Astrocyte (in vitro differentiated cells and primary cell): ENCODE results near the gene ZEB2. TPM values are rescaled to one million over a fixed set of nuclear protein-coding genes. Genes with fewer than 3 reads are reported as not detected.

Experiments used
- DNase-seq: peaks from one replicate; pipeline ENCODE4 v3.0.0-alpha.2; 2010; ENCODE audit warnings: low read depth
- FAIRE-seq: peaks from 2 replicates; lab custom pipeline; 2011; peaks lifted over from hg19 to GRCh38; lab: Jason Lieb, UNC
- H2AFZ ChIP-seq: 2 replicates; pipeline ENCODE4 v1.6.0; 2012; ENCODE audit warnings: low read depth, low read length, inconsistent platforms
- H3K27ac ChIP-seq: 2 replicates; pipeline ENCODE4 v1.5.1; 2011; ENCODE audit warnings: low read depth, low read length, inconsistent platforms
- H3K27me3 ChIP-seq: 2 replicates; pipeline ENCODE4 v1.6.0; 2011; ENCODE audit warnings: low read length, inconsistent platforms; ENCODE audit not compliant: insufficient read depth
- H3K36me3 ChIP-seq: 2 replicates; pipeline ENCODE4 v1.5.1; 2011; ENCODE audit warnings: low read length, inconsistent platforms; ENCODE audit not compliant: insufficient read depth
- H3K4me1 ChIP-seq: 2 replicates; pipeline ENCODE4 v1.5.1; 2011; ENCODE audit warnings: low read length, inconsistent platforms; ENCODE audit not compliant: insufficient read depth
- H3K4me2 ChIP-seq: 2 replicates; pipeline ENCODE4 v1.6.0; 2012; ENCODE audit warnings: low read length, inconsistent platforms
- H3K4me3 ChIP-seq: 2 replicates; pipeline ENCODE4 v1.5.1; 2011; ENCODE audit warnings: low read depth, mild to moderate bottlenecking, low read length, inconsistent platforms; ENCODE audit not compliant: insufficient read depth
- H3K79me2 ChIP-seq: 2 replicates; pipeline ENCODE4 v1.6.0; 2012; ENCODE audit warnings: mild to moderate bottlenecking, low read length, inconsistent platforms; ENCODE audit not compliant: insufficient read depth
- H3K9ac ChIP-seq: 2 replicates; pipeline ENCODE4 v1.6.0; 2012; ENCODE audit warnings: mild to moderate bottlenecking, low read length, inconsistent platforms
- H3K9me3 ChIP-seq: 2 replicates; pipeline ENCODE4 v1.5.1; 2012; ENCODE audit warnings: low read depth, mild to moderate bottlenecking, low read length, inconsistent platforms; ENCODE audit not compliant: insufficient read depth
- H4K20me1 ChIP-seq: 2 replicates; pipeline ENCODE4 v1.6.0; 2012; ENCODE audit warnings: low read length, inconsistent platforms; ENCODE audit not compliant: insufficient read depth
- H3K27ac Mint-ChIP-seq: one replicate; pipeline ENCODE4 v1.8.0; 2021; ENCODE audit warnings: mild to moderate bottlenecking, mixed read lengths; ENCODE audit not compliant: unreplicated experiment
- H3K27me3 Mint-ChIP-seq: one replicate; pipeline ENCODE4 v1.8.0; 2021; ENCODE audit warnings: low read depth, mixed read lengths; ENCODE audit not compliant: unreplicated experiment
- H3K36me3 Mint-ChIP-seq: one replicate; pipeline ENCODE4 v1.8.0; 2021; ENCODE audit warnings: low read depth, mixed read lengths; ENCODE audit not compliant: unreplicated experiment
- H3K4me1 Mint-ChIP-seq: one replicate; pipeline ENCODE4 v1.8.0; 2021; ENCODE audit warnings: low read depth, mixed read lengths; ENCODE audit not compliant: unreplicated experiment
- H3K4me3 Mint-ChIP-seq: one replicate; pipeline ENCODE4 v1.8.0; 2021; ENCODE audit warnings: mild to moderate bottlenecking, moderate library complexity, mixed read lengths; ENCODE audit not compliant: unreplicated experiment
- H3K9me3 Mint-ChIP-seq: one replicate; pipeline ENCODE4 v1.8.0; 2021; ENCODE audit warnings: mild to moderate bottlenecking, mixed read lengths; ENCODE audit not compliant: unreplicated experiment
- CTCF ChIP-seq: IDR thresholded peaks from 2 replicates; pipeline ENCODE4 v1.5.1; 2011; ENCODE audit warnings: low read depth, mild to moderate bottlenecking, inconsistent platforms, low read length, moderate library complexity; ENCODE audit not compliant: insufficient read depth
- EZH2 ChIP-seq: IDR thresholded peaks from 2 replicates; pipeline ENCODE4 v1.6.1; 2012; ENCODE audit warnings: mild to moderate bottlenecking, low read length, inconsistent platforms; ENCODE audit not compliant: insufficient read depth
- total RNA-seq: library from RNA; stranded (reverse); gene quantifications from 2 replicates; pipeline ENCODE4 v1.2.1, GENCODE V29; 2021

ZEB2 gene
- total RNA-seq, 1 donor from 2014 or later, result 84.9 TPM

GRCh38 chr2:144463266-144463665 lies 56.7 kb downstream of the ZEB2 start:
- no peak overlapping the region for H3K4me3 Mint-ChIP-seq
- no peaks in the 10 kb centered on the region for H4K20me1 ChIP-seq
- no peak overlapping the region for H2AFZ ChIP-seq
- TF ChIP-seq EZH2, result no peak
- TF ChIP-seq CTCF, result no peak
- H3K4me1 ChIP-seq, result peaks cover 14% of the 10 kb centered on the region
- H3K27me3 Mint-ChIP-seq, result no peaks in the 10 kb centered on the region
- H3K4me1 Mint-ChIP-seq, result peaks cover 53% of the 10 kb centered on the region
- no peak overlapping the region for H3K27ac Mint-ChIP-seq
- FAIRE-seq, result no peak
- H3K9ac ChIP-seq, result no peak overlapping the region
- peaks cover 3% of the 10 kb centered on the region for H3K36me3 Mint-ChIP-seq
- H3K27me3 ChIP-seq, result no peaks in the 10 kb centered on the region
- H3K27ac ChIP-seq, result no peak overlapping the region
- no peak overlapping the region for H3K4me2 ChIP-seq
- no peaks in the 10 kb centered on the region for H3K36me3 ChIP-seq
- DNase-seq, result no peak
- peaks cover 24% of the 10 kb centered on the region for H3K79me2 ChIP-seq
- H3K9me3 ChIP-seq, result no peaks in the 10 kb centered on the region
- no peak overlapping the region for H3K4me3 ChIP-seq
- H3K9me3 Mint-ChIP-seq, result no peaks in the 10 kb centered on the region

DNA sequence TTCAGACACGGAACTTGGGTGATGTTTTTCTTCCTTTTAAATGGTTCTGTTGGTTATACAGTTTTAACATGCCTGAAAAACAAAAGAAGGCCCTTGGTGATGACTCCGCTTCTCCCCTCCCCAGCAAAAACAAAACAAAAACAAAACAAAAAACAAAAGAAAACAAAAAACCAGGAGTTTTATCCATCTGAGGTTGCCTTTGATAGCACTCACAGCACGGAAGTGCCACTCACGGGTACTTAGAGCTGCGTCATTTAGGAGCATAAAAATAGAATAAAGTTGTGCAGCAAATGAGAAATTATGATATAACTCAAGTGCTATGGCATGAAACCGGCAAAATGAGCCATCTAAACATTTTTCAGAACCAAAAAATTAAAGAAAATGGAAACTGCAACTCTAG lies 57.7 kb downstream of the ZEB2 start:
- no peak overlapping the region for H3K4me3 ChIP-seq
- no peaks in the 10 kb centered on the region for H3K27me3 Mint-ChIP-seq
- peak overlapping the region; percentile 77 for H3K27ac Mint-ChIP-seq
- peak overlapping the region; percentile 74 for H3K4me2 ChIP-seq
- peaks cover 14% of the 10 kb centered on the region for H3K4me1 ChIP-seq
- peaks cover 3% of the 10 kb centered on the region for H3K36me3 Mint-ChIP-seq
- no peaks in the 10 kb centered on the region for H3K27me3 ChIP-seq
- no peak overlapping the region for H3K4me3 Mint-ChIP-seq
- H3K9me3 Mint-ChIP-seq, result no peaks in the 10 kb centered on the region
- H3K27ac ChIP-seq, result no peak overlapping the region
- no peaks in the 10 kb centered on the region for H4K20me1 ChIP-seq
- DNase-seq (no peak), FAIRE-seq (no peak)
- no peaks in the 10 kb centered on the region for H3K9me3 ChIP-seq
- no peak for TF ChIP-seq EZH2
- TF ChIP-seq CTCF, result no peak
- H3K4me1 Mint-ChIP-seq, result peaks cover 53% of the 10 kb centered on the region
- H3K79me2 ChIP-seq, result peaks cover 20% of the 10 kb centered on the region
- no peak overlapping the region for H2AFZ ChIP-seq
- H3K9ac ChIP-seq, result peak overlapping the region; percentile 29
- H3K36me3 ChIP-seq, result no peaks in the 10 kb centered on the region

GRCh38 chr2:144461308-144461766 lies 58.6 kb downstream of the ZEB2 start:
- Histone ChIP-seq H3K9me3 (no peaks in the 10 kb centered on the region), H3K27ac (peak overlapping the region; percentile 28), H3K27me3 (no peaks in the 10 kb centered on the region), H3K9ac (peak overlapping the region; percentile 29), H2AFZ (no peak overlapping the region), H3K36me3 (no peaks in the 10 kb centered on the region), H3K4me2 (peak overlapping the region; percentile 74), H4K20me1 (no peaks in the 10 kb centered on the region), H3K79me2 (peaks cover 16% of the 10 kb centered on the region), H3K4me1 (peaks cover 14% of the 10 kb centered on the region), H3K4me3 (no peak overlapping the region)
- peaks cover 3% of the 10 kb centered on the region for H3K36me3 Mint-ChIP-seq
- peak overlapping the region; percentile 77 for H3K27ac Mint-ChIP-seq
- peak; percentile 2 for TF ChIP-seq CTCF
- TF ChIP-seq EZH2, result no peak
- H3K27me3 Mint-ChIP-seq, result no peaks in the 10 kb centered on the region
- FAIRE-seq (no peak), DNase-seq (peak; percentile 93)
- H3K4me3 Mint-ChIP-seq, result no peak overlapping the region
- peaks cover 56% of the 10 kb centered on the region for H3K4me1 Mint-ChIP-seq
- H3K9me3 Mint-ChIP-seq, result no peaks in the 10 kb centered on the region
